HepG2 (cell line): ENCODE results near the gene RGS19. TPM values are rescaled to one million over a fixed set of nuclear protein-coding genes. Genes with fewer than 3 reads are reported as not detected.

Experiments
- CENPT ChIP-seq: sonication (generic); formaldehyde crosslinking; IDR thresholded peaks from 2 replicates; pipeline ENCODE4 v1.8.0; 2022; ENCODE audit warnings: low read depth, mild to moderate bottlenecking, moderate library complexity, missing genetic modification reagents
- CSRNP2 ChIP-seq: sonication (generic); formaldehyde crosslinking; conservative IDR thresholded peaks from 2 replicates; pipeline ENCODE4 v1.8.0; 2022; ENCODE audit warnings: low read depth, missing genetic modification reagents
- FLYWCH1 ChIP-seq: sonication (generic); formaldehyde crosslinking; IDR thresholded peaks from 2 replicates; pipeline ENCODE4 v1.8.1; 2023; ENCODE audit warnings: mild to moderate bottlenecking, missing genetic modification reagents
- HDAC2 ChIP-seq: sonication (generic); formaldehyde crosslinking; IDR thresholded peaks from 2 replicates; pipeline ENCODE4 v1.4.0; 2020; ENCODE audit warnings: missing genetic modification reagents
- KLF16 ChIP-seq, 2 experiments: sonication (generic) in 1 of 2; formaldehyde crosslinking in 1 of 2; IDR thresholded peaks; 2 replicates each; pipeline versions ENCODE4 v1.6.1 to v1.8.0; 2016 to 2023; ENCODE audit warnings: missing genetic modification reagents in 2 of 2, missing compliant biosample characterization in 1 of 2
- RAD21 ChIP-seq: fragments of 450-650 bp; formaldehyde crosslinking; IDR thresholded peaks from 2 replicates; pipeline ENCODE4 v1.5.0; 2020; ENCODE audit warnings: mild to moderate bottlenecking
- SP2 ChIP-seq: sonication (generic); formaldehyde crosslinking; IDR thresholded peaks from 2 replicates; pipeline ENCODE4 v1.5.1; 2020; ENCODE audit warnings: mild to moderate bottlenecking, missing genetic modification reagents
- YY1 ChIP-seq: IDR thresholded peaks from 2 replicates; pipeline ENCODE4 v1.6.1; 2011; ENCODE audit warnings: low read length, low read depth, moderate library complexity, mild to moderate bottlenecking; ENCODE audit not compliant: insufficient read depth, insufficient replicate concordance
- ZBTB7B ChIP-seq: sonication (generic); formaldehyde crosslinking; IDR thresholded peaks from 2 replicates; pipeline ENCODE4 v1.4.0; 2020; ENCODE audit warnings: missing genetic modification reagents
- polyA plus RNA-seq, 8 experiments: library from polyadenylated mRNA; depleted of rRNA in 3 of 8; stranded (reverse) in 7 of 8; unstranded in 1 of 8; fragments of >200 nt; fragmentation: Illumina TruSeq in 4 of 8; extraction: Trizol in 4 of 8; gene quantifications; 2 replicates each; pipeline versions ENCODE4 v1.2.1 to v1.2.3, GENCODE V29; 2011 to 2016; ENCODE audit warnings: low read depth in 4 of 8, missing spikeins in 1 of 8, mixed read lengths in 1 of 8; ENCODE audit not compliant: insufficient read depth in 1 of 8
- total RNA-seq, 5 experiments: library from RNA; depleted of rRNA; stranded (reverse); fragments of >200 nt; fragmentation: Illumina TruSeq; extraction: Trizol; gene quantifications; 2 replicates each; pipeline ENCODE4 v1.2.3, GENCODE V29; 2016; ENCODE audit warnings: low read depth in 1 of 5
- TF ChIP-seq, protein P1 (sequence below), 2 experiments: fragments of 450-650 bp in 1 of 2; sonication (generic) in 1 of 2; formaldehyde crosslinking in 1 of 2; IDR thresholded peaks; 2 replicates each; pipeline versions ENCODE4 v1.6.1 to v1.8.0; 2016 to 2022; ENCODE audit warnings: antibody characterized with exemption in 1 of 2, mild to moderate bottlenecking in 1 of 2, missing genetic modification reagents in 1 of 2
- TF ChIP-seq, protein P2 (sequence below): sonication (generic); formaldehyde crosslinking; conservative IDR thresholded peaks from 2 replicates; pipeline ENCODE4 v1.8.0; 2022; ENCODE audit warnings: missing genetic modification reagents
- TF ChIP-seq, protein P3 (sequence below): sonication (generic); formaldehyde crosslinking; IDR thresholded peaks from 2 replicates; pipeline ENCODE4 v1.4.0; 2020; ENCODE audit warnings: missing genetic modification reagents, borderline replicate concordance

Gene RGS19
- total and polyA plus RNA-seq, 2 of the 13 experiments (the other 11 are each of a cell fraction or from before 2014, with no cell fraction given): 10.7 to 11.9 TPM

GRCh38 chr20:64024141-64024990 lies 55.0 kb downstream of the RGS19 start (continued):
- TF ChIP-seq, protein P1, sequence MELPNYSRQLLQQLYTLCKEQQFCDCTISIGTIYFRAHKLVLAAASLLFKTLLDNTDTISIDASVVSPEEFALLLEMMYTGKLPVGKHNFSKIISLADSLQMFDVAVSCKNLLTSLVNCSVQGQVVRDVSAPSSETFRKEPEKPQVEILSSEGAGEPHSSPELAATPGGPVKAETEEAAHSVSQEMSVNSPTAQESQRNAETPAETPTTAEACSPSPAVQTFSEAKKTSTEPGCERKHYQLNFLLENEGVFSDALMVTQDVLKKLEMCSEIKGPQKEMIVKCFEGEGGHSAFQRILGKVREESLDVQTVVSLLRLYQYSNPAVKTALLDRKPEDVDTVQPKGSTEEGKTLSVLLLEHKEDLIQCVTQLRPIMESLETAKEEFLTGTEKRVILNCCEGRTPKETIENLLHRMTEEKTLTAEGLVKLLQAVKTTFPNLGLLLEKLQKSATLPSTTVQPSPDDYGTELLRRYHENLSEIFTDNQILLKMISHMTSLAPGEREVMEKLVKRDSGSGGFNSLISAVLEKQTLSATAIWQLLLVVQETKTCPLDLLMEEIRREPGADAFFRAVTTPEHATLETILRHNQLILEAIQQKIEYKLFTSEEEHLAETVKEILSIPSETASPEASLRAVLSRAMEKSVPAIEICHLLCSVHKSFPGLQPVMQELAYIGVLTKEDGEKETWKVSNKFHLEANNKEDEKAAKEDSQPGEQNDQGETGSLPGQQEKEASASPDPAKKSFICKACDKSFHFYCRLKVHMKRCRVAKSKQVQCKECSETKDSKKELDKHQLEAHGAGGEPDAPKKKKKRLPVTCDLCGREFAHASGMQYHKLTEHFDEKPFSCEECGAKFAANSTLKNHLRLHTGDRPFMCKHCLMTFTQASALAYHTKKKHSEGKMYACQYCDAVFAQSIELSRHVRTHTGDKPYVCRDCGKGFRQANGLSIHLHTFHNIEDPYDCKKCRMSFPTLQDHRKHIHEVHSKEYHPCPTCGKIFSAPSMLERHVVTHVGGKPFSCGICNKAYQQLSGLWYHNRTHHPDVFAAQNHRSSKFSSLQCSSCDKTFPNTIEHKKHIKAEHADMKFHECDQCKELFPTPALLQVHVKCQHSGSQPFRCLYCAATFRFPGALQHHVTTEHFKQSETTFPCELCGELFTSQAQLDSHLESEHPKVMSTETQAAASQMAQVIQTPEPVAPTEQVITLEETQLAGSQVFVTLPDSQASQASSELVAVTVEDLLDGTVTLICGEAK (IDR thresholded peaks at IDR 0.05): no peak
- TF ChIP-seq, protein P1 (CRISPR knock-in tag; IDR thresholded peaks at IDR 0.05): no peak; the same call in none of the 2 replicates
- TF ChIP-seq RAD21 (CRISPR knock-in tag): peak; percentile 72
- TF ChIP-seq, protein P2, sequence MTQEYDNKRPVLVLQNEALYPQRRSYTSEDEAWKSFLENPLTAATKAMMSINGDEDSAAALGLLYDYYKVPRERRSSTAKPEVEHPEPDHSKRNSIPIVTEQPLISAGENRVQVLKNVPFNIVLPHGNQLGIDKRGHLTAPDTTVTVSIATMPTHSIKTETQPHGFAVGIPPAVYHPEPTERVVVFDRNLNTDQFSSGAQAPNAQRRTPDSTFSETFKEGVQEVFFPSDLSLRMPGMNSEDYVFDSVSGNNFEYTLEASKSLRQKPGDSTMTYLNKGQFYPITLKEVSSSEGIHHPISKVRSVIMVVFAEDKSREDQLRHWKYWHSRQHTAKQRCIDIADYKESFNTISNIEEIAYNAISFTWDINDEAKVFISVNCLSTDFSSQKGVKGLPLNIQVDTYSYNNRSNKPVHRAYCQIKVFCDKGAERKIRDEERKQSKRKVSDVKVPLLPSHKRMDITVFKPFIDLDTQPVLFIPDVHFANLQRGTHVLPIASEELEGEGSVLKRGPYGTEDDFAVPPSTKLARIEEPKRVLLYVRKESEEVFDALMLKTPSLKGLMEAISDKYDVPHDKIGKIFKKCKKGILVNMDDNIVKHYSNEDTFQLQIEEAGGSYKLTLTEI: no peak
- peak; percentile 86 for TF ChIP-seq YY1
- TF ChIP-seq CSRNP2: no peak
- no peak for TF ChIP-seq ZBTB7B (CRISPR knock-in tag)
- TF ChIP-seq HDAC2 (CRISPR knock-in tag): peak; percentile 94
- TF ChIP-seq SP2 (CRISPR knock-in tag): no peak
- peak; percentile 87; the same call in 1 of the 2 replicates for TF ChIP-seq CENPT (CRISPR knock-in tag)
- no peak for TF ChIP-seq FLYWCH1 (CRISPR knock-in tag)
- no peak; a peak in 1 of 4 replicates for TF ChIP-seq KLF16 (CRISPR knock-in tag; IDR thresholded peaks at IDR 0.05)
- TF ChIP-seq, protein P3, sequence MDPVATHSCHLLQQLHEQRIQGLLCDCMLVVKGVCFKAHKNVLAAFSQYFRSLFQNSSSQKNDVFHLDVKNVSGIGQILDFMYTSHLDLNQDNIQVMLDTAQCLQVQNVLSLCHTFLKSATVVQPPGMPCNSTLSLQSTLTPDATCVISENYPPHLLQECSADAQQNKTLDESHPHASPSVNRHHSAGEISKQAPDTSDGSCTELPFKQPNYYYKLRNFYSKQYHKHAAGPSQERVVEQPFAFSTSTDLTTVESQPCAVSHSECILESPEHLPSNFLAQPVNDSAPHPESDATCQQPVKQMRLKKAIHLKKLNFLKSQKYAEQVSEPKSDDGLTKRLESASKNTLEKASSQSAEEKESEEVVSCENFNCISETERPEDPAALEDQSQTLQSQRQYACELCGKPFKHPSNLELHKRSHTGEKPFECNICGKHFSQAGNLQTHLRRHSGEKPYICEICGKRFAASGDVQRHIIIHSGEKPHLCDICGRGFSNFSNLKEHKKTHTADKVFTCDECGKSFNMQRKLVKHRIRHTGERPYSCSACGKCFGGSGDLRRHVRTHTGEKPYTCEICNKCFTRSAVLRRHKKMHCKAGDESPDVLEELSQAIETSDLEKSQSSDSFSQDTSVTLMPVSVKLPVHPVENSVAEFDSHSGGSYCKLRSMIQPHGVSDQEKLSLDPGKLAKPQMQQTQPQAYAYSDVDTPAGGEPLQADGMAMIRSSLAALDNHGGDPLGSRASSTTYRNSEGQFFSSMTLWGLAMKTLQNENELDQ (CRISPR knock-in tag): no peak
